CD4-positive, alpha-beta memory T cell (primary cell): Measurements from ENCODE around the gene MICAL2. TPM values are rescaled to one million over a fixed set of nuclear protein-coding genes. Genes with fewer than 3 reads are reported as not detected.

Experiments
- CTCF ChIA-PET: fragments of 350-600 bp; sonication (Branson Sonifier 250); formaldehyde crosslinking; loops from one replicate; lab custom pipeline; 2021; ENCODE audit warnings: inconsistent platforms; ENCODE audit not compliant: partially characterized antibody; lab: Charles Lee
- POLR2A ChIA-PET: fragments of 350-600 bp; sonication (Branson Sonifier 250); formaldehyde crosslinking; loops from one replicate; lab custom pipeline; 2021; ENCODE audit not compliant: partially characterized antibody; lab: Charles Lee
- DNase-seq, 5 donors: peaks; one replicate each; pipeline versions ENCODE4 v3.0.0 to v3.0.0-alpha.2; 2020 to 2022; ENCODE audit warnings: mixed read lengths in 1 of 5
- H3K27ac ChIP-seq: one replicate; pipeline ENCODE4 v1.7.0; 2013; ENCODE audit warnings: low read depth, low read length
- H3K27me3 ChIP-seq: 2 replicates; pipeline ENCODE4 v1.7.0; 2013; ENCODE audit warnings: mild to moderate bottlenecking, low read length, moderate library complexity; ENCODE audit not compliant: insufficient read depth
- H3K36me3 ChIP-seq: 2 replicates; pipeline ENCODE4 v1.7.0; 2013; ENCODE audit warnings: mild to moderate bottlenecking, low read length, moderate library complexity; ENCODE audit not compliant: insufficient read depth
- H3K4me1 ChIP-seq: 2 replicates; pipeline ENCODE4 v1.7.0; 2013; ENCODE audit warnings: mild to moderate bottlenecking, low read length, moderate library complexity; ENCODE audit not compliant: insufficient read depth
- H3K4me3 ChIP-seq, 2 donors: one replicate each; pipeline ENCODE4 v1.7.0; 2013; ENCODE audit warnings: low read length in 2 of 2, mild to moderate bottlenecking in 1 of 2
- H3K9me3 ChIP-seq, 2 donors: one replicate each; pipeline ENCODE4 v1.7.0; 2013; ENCODE audit warnings: low read length in 2 of 2, control low read depth in 1 of 2; ENCODE audit not compliant: control insufficient read depth in 1 of 2
- H3K27ac Mint-ChIP-seq, 7 donors: one replicate each; pipeline ENCODE4 v1.8.0; 2020 to 2021; ENCODE audit warnings: mixed read lengths in 7 of 7, mild to moderate bottlenecking in 6 of 7, inconsistent platforms in 3 of 7, moderate library complexity in 3 of 7
- H3K27me3 Mint-ChIP-seq, 2 donors: one replicate each; pipeline ENCODE4 v1.8.0; 2020 to 2021; ENCODE audit warnings: mixed read lengths in 2 of 2
- H3K36me3 Mint-ChIP-seq, 2 donors: one replicate each; pipeline ENCODE4 v1.8.0; 2020 to 2021; ENCODE audit warnings: mixed read lengths in 2 of 2, inconsistent platforms in 1 of 2, mild to moderate bottlenecking in 1 of 2
- H3K4me1 Mint-ChIP-seq, 4 donors: one replicate each; pipeline ENCODE4 v1.8.0; 2020 to 2021; ENCODE audit warnings: mixed read lengths in 4 of 4, mild to moderate bottlenecking in 1 of 4
- H3K4me3 Mint-ChIP-seq, 8 donors: one replicate each; pipeline ENCODE4 v1.8.0; 2020 to 2021; ENCODE audit warnings: mixed read lengths in 8 of 8, mild to moderate bottlenecking in 7 of 8, moderate library complexity in 6 of 8, inconsistent platforms in 3 of 8
- H3K9me3 Mint-ChIP-seq, 8 donors: one replicate each; pipeline ENCODE4 v1.8.0; 2020 to 2021; ENCODE audit warnings: mixed read lengths in 8 of 8, mild to moderate bottlenecking in 5 of 8, inconsistent platforms in 3 of 8, moderate library complexity in 1 of 8
- intact Hi-C: fragments of 100-400 bp; cut with micrococcal nuclease; formaldehyde crosslinking; loops from one replicate; pipeline ENCODE4 v1.15.1; 2023
- polyA plus RNA-seq, 2 donors: library from polyadenylated mRNA; unstranded; fragments of 300-500 nt; fragmentation: Illumina TruSeq; gene quantifications; one replicate each; pipeline ENCODE4 v1.2.3, GENCODE V29; 2021
- total RNA-seq, 2 experiments: library from RNA; stranded (reverse); gene quantifications; one replicate each; pipeline ENCODE4 v1.2.3, GENCODE V29; 2021

MICAL2 gene
- total and polyA plus RNA-seq, 4 experiments from 2014 or later, result 10.9 to 38.8 (median 28.2) TPM

DNA sequence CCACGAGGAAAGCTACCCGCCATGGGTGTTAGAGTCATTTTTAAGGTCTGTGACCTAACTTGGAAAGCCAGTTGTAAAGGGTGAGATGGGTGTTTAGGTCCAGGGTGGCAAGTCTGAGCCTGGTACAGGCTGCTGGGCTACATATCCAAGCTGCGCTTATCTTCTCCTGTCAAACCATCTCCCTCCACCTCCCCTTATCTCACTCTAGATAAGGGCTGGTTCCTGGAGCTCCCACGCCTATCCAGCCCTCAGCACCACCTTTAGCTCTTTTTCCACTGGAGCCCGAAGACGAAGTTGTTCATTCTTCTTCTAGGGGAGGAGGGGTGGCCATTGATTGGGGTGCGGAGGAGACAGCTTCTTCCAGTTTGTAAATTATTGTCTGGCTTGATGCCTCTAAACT lies 48.5 kb downstream of the MICAL2 start:
- Histone ChIP-seq H3K36me3 (no peaks in the 10 kb centered on the region), H3K27ac (no peak overlapping the region), H3K4me1 (peaks cover 23% of the 10 kb centered on the region), H3K27me3 (no peaks in the 10 kb centered on the region), H3K4me3 (no peak overlapping the region), H3K9me3 (no peaks in the 10 kb centered on the region)
- ChIA-PET CTCF (interaction anchor here (0.6 to 1.7 kb wide), 4 partner anchors 19 to 123 kb away, joined by 3 to 8 read pairs (median 4); no protein-coding TSS in a partner anchor), POLR2A (interaction anchor here (0.7 kb wide), 1 partner anchor 37 kb away, joined by 4 read pairs; no protein-coding TSS in a partner anchor)
- no peaks in the 10 kb centered on the region for H3K9me3 Mint-ChIP-seq
- DNase-seq, result no peak
- H3K4me3 Mint-ChIP-seq, result no peak overlapping the region
- intact Hi-C loops, result no loop called here
- no peaks in the 10 kb centered on the region for H3K27me3 Mint-ChIP-seq
- H3K27ac Mint-ChIP-seq, result peak overlapping the region in 3 of 7 donors; percentile 28 to 55 (median 46)
- peaks cover 0 to 5% of the 10 kb centered on the region in 2 donors for H3K36me3 Mint-ChIP-seq
- peaks cover 15 to 28% (median 23%) of the 10 kb centered on the region in 4 donors for H3K4me1 Mint-ChIP-seq

GRCh38 chr11:12159351-12160099 lies 49.1 kb downstream of the MICAL2 start:
- H3K4me3 Mint-ChIP-seq, result no peak overlapping the region
- no peaks in the 10 kb centered on the region for H3K27me3 Mint-ChIP-seq
- intact Hi-C loops, result no loop called here
- Histone ChIP-seq H3K27ac (no peak overlapping the region), H3K27me3 (no peaks in the 10 kb centered on the region), H3K4me3 (no peak overlapping the region), H3K36me3 (no peaks in the 10 kb centered on the region), H3K9me3 (no peaks in the 10 kb centered on the region), H3K4me1 (peaks cover 23% of the 10 kb centered on the region)
- no peaks in the 10 kb centered on the region for H3K9me3 Mint-ChIP-seq
- CTCF ChIA-PET, result interaction anchor here (1.2 to 1.7 kb wide), 3 partner anchors 25 to 122 kb away, joined by 3 to 8 read pairs (median 5); no protein-coding TSS in a partner anchor
- H3K27ac Mint-ChIP-seq, result no peak overlapping the region
- POLR2A ChIA-PET, result interaction anchor here (0.7 kb wide), 1 partner anchor 36 kb away, joined by 4 read pairs; no protein-coding TSS in a partner anchor
- H3K4me1 Mint-ChIP-seq, result peaks cover 15 to 28% (median 23%) of the 10 kb centered on the region in 4 donors
- peaks cover 1 to 11% of the 10 kb centered on the region in 2 donors for H3K36me3 Mint-ChIP-seq
- no peak for DNase-seq

DNA sequence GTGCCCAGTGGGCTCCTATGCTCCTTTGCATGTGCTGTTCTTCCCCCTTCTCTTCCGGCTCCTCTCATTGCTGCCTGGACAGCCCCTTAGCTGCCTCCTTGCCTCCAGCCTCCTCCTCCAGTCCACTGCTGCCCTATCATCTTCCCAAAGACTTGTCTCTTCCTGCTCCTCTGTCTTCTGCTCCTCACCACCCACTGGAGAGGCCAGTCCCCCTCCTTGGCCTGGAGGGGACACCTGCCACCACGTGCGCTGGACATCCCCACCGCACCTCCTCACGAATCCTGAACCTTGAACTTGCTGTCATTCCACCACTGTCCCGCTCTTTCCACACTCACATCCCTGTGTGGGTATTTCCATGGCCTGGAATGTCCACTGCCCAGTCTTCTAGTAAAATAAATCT lies 49.8 kb downstream of the MICAL2 start:
- ChIA-PET CTCF (interaction anchor here (1.2 kb wide), 1 partner anchor 121 kb away, joined by 4 read pairs; no protein-coding TSS in a partner anchor), POLR2A (no interaction called here)
- no peaks in the 10 kb centered on the region for H3K36me3 ChIP-seq
- H3K4me1 ChIP-seq, result peaks cover 23% of the 10 kb centered on the region
- DNase-seq, result no peak
- H3K4me3 ChIP-seq, result no peak overlapping the region
- Mint-ChIP-seq H3K27ac (peak overlapping the region in 1 of 7 donors; percentile 63), H3K36me3 (peaks cover 1 to 12% of the 10 kb centered on the region in 2 donors), H3K27me3 (no peaks in the 10 kb centered on the region), H3K4me3 (no peak overlapping the region), H3K4me1 (peaks cover 14 to 28% (median 23%) of the 10 kb centered on the region in 4 donors), H3K9me3 (no peaks in the 10 kb centered on the region)
- no peaks in the 10 kb centered on the region for H3K9me3 ChIP-seq
- H3K27me3 ChIP-seq, result no peaks in the 10 kb centered on the region
- H3K27ac ChIP-seq, result no peak overlapping the region
- intact Hi-C loops, result no loop called here

DNA sequence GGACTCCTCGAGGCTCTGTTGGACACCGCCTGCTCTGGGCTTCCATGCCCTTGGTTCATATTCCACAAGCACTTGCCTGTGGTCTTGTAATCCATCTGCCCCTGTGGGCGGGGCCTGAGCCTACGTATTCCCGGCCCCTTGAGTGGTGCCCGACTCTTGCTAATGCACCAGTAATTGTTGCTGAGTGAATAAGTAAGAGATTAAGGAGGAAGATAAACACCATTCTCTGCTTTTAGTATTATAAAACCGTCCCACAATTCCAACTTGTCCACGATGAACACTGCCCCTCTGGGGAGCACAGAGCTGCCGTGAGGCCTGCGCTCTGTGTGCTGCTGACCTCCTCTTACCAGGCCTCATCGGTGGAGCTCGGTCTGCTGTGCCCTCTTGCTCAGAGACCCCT lies 50.3 kb downstream of the MICAL2 start:
- CTCF ChIA-PET, result interaction anchor here (0.6 to 1.2 kb wide), 2 partner anchors 63 to 121 kb away, joined by 3 to 4 read pairs; no protein-coding TSS in a partner anchor
- POLR2A ChIA-PET, result no interaction called here
- H3K36me3 Mint-ChIP-seq, result peaks cover 1 to 12% of the 10 kb centered on the region in 2 donors
- intact Hi-C loops, result no loop called here
- Histone ChIP-seq H3K9me3 (no peaks in the 10 kb centered on the region), H3K27ac (no peak overlapping the region), H3K27me3 (no peaks in the 10 kb centered on the region), H3K36me3 (no peaks in the 10 kb centered on the region), H3K4me1 (peaks cover 23% of the 10 kb centered on the region), H3K4me3 (no peak overlapping the region)
- no peaks in the 10 kb centered on the region for H3K27me3 Mint-ChIP-seq
- no peak overlapping the region for H3K4me3 Mint-ChIP-seq
- no peaks in the 10 kb centered on the region for H3K9me3 Mint-ChIP-seq
- peak overlapping the region in 2 of 7 donors; percentile 27 to 60 for H3K27ac Mint-ChIP-seq
- peaks cover 13 to 26% (median 20%) of the 10 kb centered on the region in 4 donors for H3K4me1 Mint-ChIP-seq
- DNase-seq, result no peak

- intact Hi-C loops, result no loop called here
- Mint-ChIP-seq H3K9me3 (no peaks in the 10 kb centered on the region), H3K4me1 (peaks cover 12 to 22% (median 16%) of the 10 kb centered on the region in 4 donors), H3K27me3 (no peaks in the 10 kb centered on the region), H3K36me3 (peaks cover 1 to 12% of the 10 kb centered on the region in 2 donors), H3K27ac (no peak overlapping the region), H3K4me3 (no peak overlapping the region)
- DNase-seq, result no peak
- H3K4me1 ChIP-seq, result peaks cover 20% of the 10 kb centered on the region
- no peak overlapping the region for H3K4me3 ChIP-seq
- no peak overlapping the region for H3K27ac ChIP-seq
- POLR2A ChIA-PET, result no interaction called here
- H3K9me3 ChIP-seq, result no peaks in the 10 kb centered on the region
- no peaks in the 10 kb centered on the region for H3K36me3 ChIP-seq
- no peaks in the 10 kb centered on the region for H3K27me3 ChIP-seq
- CTCF ChIA-PET, result interaction anchor here (0.6 to 2.2 kb wide), 4 partner anchors 11 to 128 kb away, joined by 3 to 5 read pairs (median 4); no protein-coding TSS in a partner anchor
Measured at GRCh38 chr11:12161137-12161536, 50.7 kb downstream of the MICAL2 start.

DNA sequence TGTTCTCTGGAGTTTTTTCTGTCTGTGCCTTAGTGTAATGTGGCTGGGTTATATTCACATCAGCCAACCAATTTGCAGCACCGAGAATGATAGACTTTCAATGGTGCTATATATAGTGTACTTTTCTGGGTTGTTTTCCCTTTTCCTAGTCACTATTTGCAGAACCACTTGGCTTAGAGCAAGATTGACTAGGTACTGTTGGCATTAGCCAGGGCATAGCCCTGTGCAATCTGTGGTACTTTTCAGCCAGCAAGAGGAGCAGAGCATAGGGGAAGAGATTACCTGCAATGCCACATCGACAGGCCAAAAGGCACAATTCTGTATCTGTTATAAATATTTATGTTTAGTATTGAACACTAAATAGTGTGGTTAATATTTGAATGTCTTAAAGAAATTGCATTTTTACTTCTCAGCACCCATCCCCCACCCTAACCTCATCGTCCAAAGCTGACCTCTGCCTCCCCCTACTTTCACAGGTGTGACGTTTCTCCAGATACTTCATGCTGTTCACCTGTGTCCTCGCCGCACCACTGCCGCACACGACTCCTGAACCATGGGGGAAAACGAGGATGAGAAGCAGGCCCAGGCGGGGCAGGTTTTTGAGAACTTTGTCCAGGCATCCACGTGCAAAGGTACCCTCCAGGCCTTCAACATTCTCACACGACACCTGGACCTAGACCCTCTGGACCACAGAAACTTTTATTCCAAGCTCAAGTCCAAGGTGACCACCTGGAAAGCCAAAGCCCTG lies 51.4 kb downstream of the MICAL2 start:
- no peaks in the 10 kb centered on the region for H3K36me3 ChIP-seq
- peaks cover 13 to 19% (median 14%) of the 10 kb centered on the region in 4 donors for H3K4me1 Mint-ChIP-seq
- H3K9me3 ChIP-seq, result no peaks in the 10 kb centered on the region
- no peak overlapping the region for H3K27ac ChIP-seq
- H3K36me3 Mint-ChIP-seq, result peaks cover 1 to 12% of the 10 kb centered on the region in 2 donors
- no peak overlapping the region for H3K4me3 Mint-ChIP-seq
- H3K27me3 Mint-ChIP-seq, result no peaks in the 10 kb centered on the region
- no peak overlapping the region for H3K4me3 ChIP-seq
- H3K27me3 ChIP-seq, result no peaks in the 10 kb centered on the region
- intact Hi-C loops, result loop anchor here (1.0 kb wide), 1 partner anchor 75 kb away; no protein-coding TSS in a partner anchor
- DNase-seq, result no peak
- ChIA-PET CTCF (interaction anchor here (1.2 to 2.8 kb wide), 4 partner anchors 11 to 127 kb away, joined by 3 to 16 read pairs (median 4); no protein-coding TSS in a partner anchor), POLR2A (no interaction called here)
- H3K27ac Mint-ChIP-seq, result peak overlapping the region in 1 of 7 donors; percentile 32
- H3K4me1 ChIP-seq, result peaks cover 14% of the 10 kb centered on the region
- no peaks in the 10 kb centered on the region for H3K9me3 Mint-ChIP-seq
